GM18907 (cell line): ENCODE measurements around the gene SLC16A9.

Experiments used
- ATAC-seq: cut with Tn5 transposase; IDR thresholded peaks from one replicate; pipeline ENCODE4 v1.9.1; 2021; ENCODE audit warnings: mild to moderate bottlenecking, moderate library complexity; ENCODE audit not compliant: unreplicated experiment

The SLC16A9 gene

GRCh38 chr10:59719374-59719773 is 9.7 kb upstream of the SLC16A9 start:
- ATAC-seq: no peak

GRCh38 chr10:59718257-59718656 is 8.6 kb upstream of the SLC16A9 start:
- ATAC-seq: no peak

GRCh38 chr10:59713196-59713821 is 3.7 kb upstream of the SLC16A9 start:
- ATAC-seq: no peak

- ATAC-seq: no peak
Observed at GRCh38 chr10:59711871-59712494, 2.3 kb upstream of the SLC16A9 start.

GRCh38 chr10:59708816-59709394 is 745 bp downstream of the SLC16A9 start:
- ATAC-seq: peak; percentile 46

GRCh38 chr10:59706851-59707797 is 2.5 kb downstream of the SLC16A9 start:
- no peak for ATAC-seq

GRCh38 chr10:59705931-59706330 is 3.7 kb downstream of the SLC16A9 start:
- no peak for ATAC-seq

GRCh38 chr10:59704630-59705029 is 5.0 kb downstream of the SLC16A9 start:
- ATAC-seq: no peak

GRCh38 chr10:59702347-59702746 is 7.3 kb downstream of the SLC16A9 start:
- ATAC-seq: no peak

GRCh38 chr10:59700709-59701108 is 8.9 kb downstream of the SLC16A9 start:
- ATAC-seq: no peak

GRCh38 chr10:59698326-59698725 is 11.3 kb downstream of the SLC16A9 start:
- no peak for ATAC-seq

- no peak for ATAC-seq
Observed at GRCh38 chr10:59695637-59696036, 14.0 kb downstream of the SLC16A9 start.

- no peak for ATAC-seq
Observed at GRCh38 chr10:59694936-59695335, 14.7 kb downstream of the SLC16A9 start.

GRCh38 chr10:59692113-59692512 is 17.5 kb downstream of the SLC16A9 start:
- ATAC-seq: no peak

GRCh38 chr10:59688921-59689351 is 20.7 kb downstream of the SLC16A9 start:
- ATAC-seq: peak; percentile 56

- no peak for ATAC-seq
Observed at GRCh38 chr10:59687657-59688056, 22.0 kb downstream of the SLC16A9 start.

- no peak for ATAC-seq
Observed at GRCh38 chr10:59684006-59684405, 25.6 kb downstream of the SLC16A9 start.

GRCh38 chr10:59682986-59683937 is 26.4 kb downstream of the SLC16A9 start:
- ATAC-seq: no peak

- no peak for ATAC-seq
Observed at GRCh38 chr10:59680199-59680598, 29.5 kb downstream of the SLC16A9 start.

GRCh38 chr10:59678884-59679301 is 30.8 kb downstream of the SLC16A9 start:
- peak; percentile 82 for ATAC-seq
